Loucy (cell line): ENCODE measurements around the gene SLC22A17.

ENCODE experiments used
- H2AFZ ChIP-seq: fragments of 200-600 bp; sonication (generic); 2 replicates; pipeline ENCODE4 v1.6.0; 2016; ENCODE audit warnings: antibody characterized with exemption, mild to moderate bottlenecking, low read length, moderate library complexity
- H3F3A ChIP-seq: fragments of 200-600 bp; 2 replicates; pipeline ENCODE4 v1.6.0; 2016; ENCODE audit warnings: antibody characterized with exemption, low read depth, mild to moderate bottlenecking
- H3K27me3 ChIP-seq: fragments of 200-600 bp; sonication (generic); 2 replicates; pipeline ENCODE4 v1.6.1; 2014; ENCODE audit warnings: low read length, mild to moderate bottlenecking; ENCODE audit not compliant: insufficient read depth, poor library complexity, severe bottlenecking
- H3K36me3 ChIP-seq: fragments of 200-600 bp; sonication (generic); 2 replicates; pipeline ENCODE4 v1.6.1; 2016; ENCODE audit warnings: low read length; ENCODE audit not compliant: insufficient read depth
- H3K4me1 ChIP-seq: fragments of 200-600 bp; sonication (generic); 2 replicates; pipeline ENCODE4 v1.5.1; 2014; ENCODE audit warnings: low read length, mild to moderate bottlenecking; ENCODE audit not compliant: insufficient read depth, poor library complexity, severe bottlenecking
- H3K4me2 ChIP-seq: fragments of 200-600 bp; sonication (generic); 2 replicates; pipeline ENCODE4 v1.6.0; 2014; ENCODE audit warnings: antibody characterized with exemption, low read length, low read depth, mild to moderate bottlenecking; ENCODE audit not compliant: poor library complexity, severe bottlenecking
- H3K4me3 ChIP-seq: fragments of 200-600 bp; sonication (generic); 2 replicates; pipeline ENCODE4 v1.5.1; 2014; ENCODE audit warnings: low read length, mild to moderate bottlenecking, mixed read lengths; ENCODE audit not compliant: poor library complexity, severe bottlenecking
- H3K79me2 ChIP-seq: fragments of 200-600 bp; sonication (generic); 2 replicates; pipeline ENCODE4 v1.6.1; 2014; ENCODE audit warnings: low read length; ENCODE audit not compliant: insufficient read depth
- H3K9ac ChIP-seq: fragments of 200-600 bp; sonication (generic); 2 replicates; pipeline ENCODE4 v1.6.0; 2014; ENCODE audit warnings: mild to moderate bottlenecking, low read depth, low read length, moderate library complexity; ENCODE audit not compliant: poor library complexity, severe bottlenecking
- H3K9me2 ChIP-seq: fragments of 200-600 bp; sonication (generic); replicated peaks from 2 replicates; pipeline ENCODE4 v1.6.1; 2016; ENCODE audit warnings: low read depth, low read length, mixed read lengths
- H3K9me3 ChIP-seq: fragments of 200-600 bp; sonication (generic); 2 replicates; pipeline ENCODE4 v1.6.1; 2014; ENCODE audit warnings: mild to moderate bottlenecking, antibody characterized with exemption, low read length, low read depth; ENCODE audit not compliant: insufficient read depth
- H4K20me1 ChIP-seq: fragments of 200-600 bp; sonication (generic); 2 replicates; pipeline ENCODE4 v1.6.0; 2014; ENCODE audit warnings: antibody characterized with exemption, low read length, mild to moderate bottlenecking; ENCODE audit not compliant: insufficient read depth, poor library complexity, severe bottlenecking
- CTCF ChIP-seq: fragments of 200-600 bp; sonication (generic); conservative IDR thresholded peaks from 2 replicates; pipeline ENCODE4 v1.5.1; 2014; ENCODE audit warnings: mild to moderate bottlenecking, antibody characterized with exemption, low read length
- EZH2phosphoT487 ChIP-seq: fragments of 200-600 bp; IDR thresholded peaks from 2 replicates; pipeline ENCODE4 v1.6.1; 2018; ENCODE audit warnings: antibody characterized with exemption, mild to moderate bottlenecking, moderate library complexity, borderline replicate concordance

Gene SLC22A17

GRCh38 chr14:23320584-23321571, 31.8 kb downstream of the SLC22A17 start, which contains the start of gene PABPN1:
Gene PABPN1, plus strand, starts transcription at chr14:23321457. Its CDS starts 13 bp downstream, at chr14:23321470.
- TF ChIP-seq CTCF, result no peak
- no peak for TF ChIP-seq EZH2phosphoT487
- peaks cover 20% of the 10 kb centered on the region; the same call in 1 of the 2 replicates for H3K36me3 ChIP-seq
- H3F3A ChIP-seq, result no peaks in the 10 kb centered on the region
- peak within 1 kb of the TSS; percentile 99 for H3K4me2 ChIP-seq
- H3K9ac ChIP-seq, result peak within 1 kb of the TSS; percentile 92
- H3K9me2 ChIP-seq, result no peaks in the 10 kb centered on the region
- H3K79me2 ChIP-seq, result peaks cover 36% of the 10 kb centered on the region
- peak within 1 kb of the TSS; percentile 94 for H3K4me3 ChIP-seq
- no peaks in the 10 kb centered on the region for H3K27me3 ChIP-seq
- peak within 1 kb of the TSS; percentile 58 for H2AFZ ChIP-seq
- H3K4me1 ChIP-seq, result peaks cover 27% of the 10 kb centered on the region
- no peaks in the 10 kb centered on the region for H3K9me3 ChIP-seq
- H4K20me1 ChIP-seq, result peaks cover 34% of the 10 kb centered on the region

DNA sequence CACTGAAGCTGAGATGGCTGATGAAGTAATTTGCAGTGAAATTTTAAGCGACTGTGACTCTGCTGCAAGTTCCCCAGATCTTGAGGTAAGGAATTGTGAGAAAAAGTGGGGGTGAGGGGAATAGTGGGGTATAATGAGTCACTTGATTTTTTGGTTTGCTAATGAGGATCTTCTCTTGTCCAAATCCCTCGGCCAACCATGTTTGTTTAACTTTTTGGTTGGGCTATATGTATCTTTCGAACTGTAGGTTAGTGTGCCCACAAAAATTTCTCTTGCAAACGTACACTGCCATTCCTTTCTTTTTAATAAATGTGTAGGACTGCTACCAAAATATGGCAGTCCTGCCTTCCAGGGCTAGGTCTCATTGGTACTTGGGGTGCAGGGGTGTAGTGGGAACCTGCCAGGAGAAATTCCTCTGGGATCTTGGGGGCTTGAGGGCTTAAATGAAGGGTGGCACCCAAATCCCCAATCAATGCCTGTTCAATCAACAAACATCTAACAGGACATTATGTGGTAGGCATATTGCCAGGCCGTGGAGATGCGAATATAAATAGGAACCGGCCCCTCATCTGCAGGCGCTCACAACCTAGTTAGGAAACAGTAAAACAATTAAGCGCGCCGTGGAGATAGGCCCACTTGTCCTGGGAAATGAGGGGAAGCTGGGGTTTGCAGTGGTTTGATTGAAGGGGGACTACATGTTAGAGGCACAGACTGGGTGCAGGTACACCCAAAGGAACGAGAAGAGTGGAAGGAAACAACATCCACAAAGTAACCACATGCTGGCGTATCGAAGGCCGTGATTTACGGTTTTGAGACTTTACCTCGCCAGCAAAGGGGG, 32.7 kb downstream of the SLC22A17 start:
- Histone ChIP-seq H3K4me1 (peaks cover 27% of the 10 kb centered on the region), H3K9me3 (no peaks in the 10 kb centered on the region), H3K4me3 (peak overlapping the region; percentile 77), H3K9ac (peak overlapping the region; percentile 79), H3F3A (no peaks in the 10 kb centered on the region), H3K4me2 (peak overlapping the region; percentile 96), H3K27me3 (no peaks in the 10 kb centered on the region), H3K36me3 (peaks cover 17% of the 10 kb centered on the region; the same call in 1 of the 2 replicates), H3K79me2 (peaks cover 36% of the 10 kb centered on the region), H4K20me1 (peaks cover 31% of the 10 kb centered on the region), H3K9me2 (no peaks in the 10 kb centered on the region), H2AFZ (peak overlapping the region; percentile 58; the same call in 1 of the 2 replicates)
- no peak for TF ChIP-seq EZH2phosphoT487
- no peak for TF ChIP-seq CTCF

DNA sequence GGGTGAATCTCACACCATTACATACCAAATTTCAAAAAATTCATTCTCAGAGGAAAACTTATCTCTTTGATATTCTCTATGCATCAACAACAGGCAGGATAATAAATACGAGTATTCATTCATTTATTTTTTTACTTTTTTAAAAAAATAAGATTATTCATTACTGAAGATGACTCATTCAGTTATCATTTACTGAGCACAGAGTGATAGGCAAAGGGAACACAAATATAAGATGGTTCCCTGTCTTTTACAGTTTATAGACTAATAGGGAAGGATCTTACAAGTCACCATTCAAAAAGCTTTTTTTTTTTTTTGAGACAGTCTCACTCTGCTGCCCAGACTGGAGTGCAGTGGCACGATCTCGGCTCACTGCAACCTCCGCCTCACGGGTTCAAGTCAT, 36.4 kb downstream of the SLC22A17 start:
- Histone ChIP-seq H3K4me2 (no peak overlapping the region), H4K20me1 (no peaks in the 10 kb centered on the region), H3F3A (no peaks in the 10 kb centered on the region), H3K36me3 (no peaks in the 10 kb centered on the region), H3K9me3 (no peaks in the 10 kb centered on the region), H2AFZ (no peak overlapping the region), H3K4me1 (peaks cover 10% of the 10 kb centered on the region), H3K9me2 (no peaks in the 10 kb centered on the region), H3K79me2 (no peaks in the 10 kb centered on the region), H3K9ac (no peak overlapping the region), H3K27me3 (no peaks in the 10 kb centered on the region), H3K4me3 (no peak overlapping the region)
- TF ChIP-seq EZH2phosphoT487, result no peak
- no peak for TF ChIP-seq CTCF
